Stimulated activated CD8-positive, alpha-beta memory T cell treated with anti-CD3 and anti-CD28 coated beads, Interleukin-7, amount 100 ng/mL, for 24 hours (primary cell): ENCODE results near the gene DLG1.
"Not testable (repeated sequence)": the region's sequence is repeated elsewhere in the genome, so short reads cannot be mapped to it uniquely, and the experiment has no call there.

Experiments
- DNase-seq: peaks from one replicate; pipeline ENCODE4 v3.0.0-alpha.2; 2020; ENCODE audit warnings: low read depth

The DLG1 gene

DNA sequence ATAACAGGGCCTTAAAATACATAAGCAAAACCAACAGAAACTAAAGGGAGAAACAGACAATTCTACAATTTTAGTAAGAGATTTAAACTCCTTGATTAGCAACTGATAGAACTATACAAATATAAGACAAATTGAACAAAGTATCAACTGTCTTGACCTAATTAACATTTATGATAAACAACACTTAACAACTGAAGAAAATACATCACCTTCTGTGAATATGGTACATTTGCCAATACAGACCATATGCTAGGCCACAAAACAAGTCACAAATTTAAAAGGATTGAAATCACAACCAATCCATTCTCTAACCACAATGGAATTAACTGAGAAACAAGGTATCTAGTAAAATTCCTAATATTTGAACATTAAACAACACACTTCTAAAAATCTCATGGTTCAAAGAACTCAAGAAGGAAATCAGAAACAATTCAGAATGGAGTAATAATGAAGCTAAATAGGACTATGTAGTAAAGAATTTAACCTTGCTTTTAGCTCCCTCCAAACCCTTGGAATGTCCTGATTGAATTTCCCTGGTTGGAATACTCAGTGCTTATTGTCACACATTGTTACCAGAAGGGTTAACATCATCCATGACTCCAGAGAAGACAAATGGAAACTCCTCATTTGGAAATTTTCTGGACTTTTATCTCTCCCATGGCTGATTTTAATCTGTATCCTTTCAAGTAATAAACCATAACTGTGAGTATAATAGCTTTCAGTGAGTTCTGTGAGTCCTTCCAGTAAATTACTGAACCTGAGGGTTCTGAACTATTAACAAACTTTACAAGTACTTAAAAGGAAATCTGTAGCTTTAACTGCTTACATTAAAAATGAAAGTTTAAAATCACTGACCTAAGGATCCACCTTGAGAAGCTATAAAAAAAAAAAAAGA lies 88.8 kb downstream of the DLG1 start:
- no peak for DNase-seq

GRCh38 chr3:197206913-197207312 lies 91.5 kb downstream of the DLG1 start:
- no peak for DNase-seq

DNA sequence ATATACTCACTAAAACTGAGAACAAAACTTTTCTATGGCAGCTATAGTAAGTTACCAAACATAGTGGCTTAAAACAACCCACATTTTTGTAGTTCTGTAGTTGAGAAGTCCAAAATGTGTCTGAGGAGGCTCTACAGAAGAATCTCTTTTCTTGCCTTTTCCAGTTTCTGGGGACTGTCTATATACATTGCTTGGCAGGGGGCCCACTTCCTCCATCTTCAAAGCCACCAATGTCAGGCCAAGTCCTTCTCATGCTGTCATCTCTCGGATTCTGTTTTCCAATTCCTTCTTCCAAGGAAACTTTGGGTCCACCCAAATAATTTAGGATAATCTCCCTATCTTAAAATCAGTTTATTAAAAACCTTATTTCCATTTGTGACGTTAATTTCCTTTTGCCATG lies 92.7 kb downstream of the DLG1 start:
- no peak for DNase-seq

- DNase-seq, result no peak
These were observed 93.1 kb downstream of the DLG1 start for GRCh38 chr3:197205265-197205664.

DNA sequence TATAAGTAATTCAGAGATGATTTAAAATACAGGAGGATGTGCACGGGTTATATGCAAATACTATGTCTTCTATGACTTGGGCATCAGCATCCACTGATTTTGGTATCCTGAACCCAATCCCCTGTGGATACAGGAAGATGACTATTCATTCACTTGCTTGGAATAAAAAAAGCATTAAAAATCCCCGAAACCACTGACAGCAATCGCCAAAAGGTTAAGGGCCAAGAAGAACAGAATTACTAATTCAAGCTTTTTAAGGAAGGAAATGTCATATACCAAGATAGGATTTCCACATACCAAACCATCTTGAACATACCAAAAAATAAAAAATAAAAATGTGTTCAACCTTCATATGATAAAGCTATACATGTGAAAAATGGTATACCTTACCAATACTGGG lies 93.7 kb downstream of the DLG1 start:
- no peak for DNase-seq

DNA sequence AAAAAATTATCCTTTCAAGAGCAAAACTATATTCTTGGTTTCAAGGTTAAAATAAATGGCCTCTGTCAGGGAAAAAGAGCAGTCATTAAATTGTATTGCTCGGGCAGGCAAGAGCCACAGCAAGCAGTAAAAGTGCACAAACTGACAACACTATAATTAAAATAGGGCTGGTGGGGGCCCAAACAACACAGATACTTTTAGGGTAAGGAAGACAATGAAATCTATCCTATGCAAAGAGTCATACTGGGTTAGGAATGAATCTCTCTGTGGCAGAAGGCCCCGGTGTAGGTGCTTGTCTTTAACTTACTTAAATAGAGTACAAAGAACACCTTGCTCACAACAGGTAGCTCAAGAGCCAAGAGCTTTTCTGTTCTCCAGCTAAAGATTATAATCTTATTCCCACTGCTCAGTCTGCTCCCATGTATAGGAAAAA lies 94.7 kb downstream of the DLG1 start:
- no peak for DNase-seq

- DNase-seq, result no peak
These were observed 95.7 kb downstream of the DLG1 start for GRCh38 chr3:197202694-197203093.

- DNase-seq, result no peak
These were observed 96.5 kb downstream of the DLG1 start for GRCh38 chr3:197201791-197202452.

GRCh38 chr3:197200856-197201255 lies 97.6 kb downstream of the DLG1 start:
- not testable (repeated sequence) for DNase-seq

GRCh38 chr3:197197334-197197733 lies 101.1 kb downstream of the DLG1 start:
- DNase-seq, result no peak

- no peak for DNase-seq
These were observed 102.2 kb downstream of the DLG1 start for GRCh38 chr3:197196192-197196591.

DNA sequence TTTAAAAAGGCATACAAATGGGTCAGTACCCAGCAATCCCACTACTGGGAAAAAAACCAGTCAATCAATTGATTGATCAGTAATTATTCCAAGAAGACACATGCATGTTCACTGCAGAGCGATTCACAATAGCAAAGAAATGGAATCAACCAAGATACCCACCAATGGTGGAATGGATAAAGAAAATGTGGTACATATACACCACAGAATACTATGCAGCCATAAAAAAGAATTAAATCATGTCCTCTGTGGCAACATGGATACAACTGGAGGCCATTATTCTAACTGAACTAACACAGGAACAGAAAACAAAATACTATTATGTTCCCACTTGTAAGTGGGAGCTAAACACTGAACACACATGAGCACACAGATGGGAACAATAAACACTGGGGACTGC lies 103.1 kb downstream of the DLG1 start:
- DNase-seq, result no peak

DNA sequence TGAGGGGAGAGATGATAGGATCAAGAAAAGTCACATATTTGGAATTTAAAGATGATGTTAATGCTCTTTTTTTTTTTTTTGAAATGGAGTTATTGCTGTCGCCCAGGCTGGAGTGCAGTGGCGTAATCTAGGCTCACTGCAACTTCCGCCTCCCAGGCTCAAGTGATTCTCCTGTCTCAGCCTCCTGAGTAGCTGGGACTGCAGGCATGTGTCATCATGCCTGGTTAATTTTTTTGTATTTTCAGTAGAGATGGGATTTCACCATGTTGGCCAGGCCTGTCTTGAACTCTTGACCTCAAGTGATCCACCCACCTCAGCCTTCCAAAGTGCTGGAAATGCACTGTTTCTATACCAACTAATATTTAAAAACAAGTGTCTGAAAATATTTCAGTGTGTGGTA lies 104.7 kb downstream of the DLG1 start:
- not testable (repeated sequence) for DNase-seq

DNA sequence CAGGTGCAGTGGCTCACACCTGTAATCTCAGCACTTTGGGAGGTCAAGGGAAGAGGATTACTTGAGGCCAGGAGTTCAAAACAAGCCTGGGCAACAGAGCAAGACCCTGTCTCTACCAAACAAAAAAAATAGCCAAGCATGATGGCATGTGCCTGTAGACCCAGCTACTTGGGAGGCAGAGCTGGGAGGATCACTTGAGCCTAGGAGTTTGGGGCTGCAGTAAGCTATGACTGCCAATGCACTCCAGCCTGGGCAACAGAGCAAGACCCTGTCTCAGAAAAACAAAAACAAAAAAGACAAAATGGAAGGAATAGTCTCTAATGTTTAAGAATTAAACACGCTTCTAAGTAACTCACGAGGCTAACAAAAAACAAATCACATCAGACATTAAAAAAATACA lies 106.5 kb downstream of the DLG1 start:
- no peak for DNase-seq

GRCh38 chr3:197189623-197190022 lies 108.8 kb downstream of the DLG1 start:
- DNase-seq, result no peak

DNA sequence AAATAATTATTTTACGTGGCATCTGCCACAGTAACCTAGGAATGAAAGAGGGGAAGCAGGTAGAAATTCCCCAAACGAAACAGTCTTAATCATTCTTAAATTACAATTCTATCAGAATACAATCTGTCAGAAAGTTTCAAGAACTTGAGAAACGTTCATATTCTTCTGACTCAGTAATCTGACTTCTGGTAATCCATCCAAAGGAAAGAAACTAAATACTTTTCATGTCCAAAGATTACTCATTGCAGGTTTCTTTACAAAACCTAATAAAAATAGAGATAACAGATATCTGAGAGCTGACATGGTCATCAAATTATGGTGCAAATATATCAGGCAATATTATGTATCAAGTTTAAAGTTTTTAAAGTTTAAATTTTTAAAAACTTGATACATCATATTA lies 109.4 kb downstream of the DLG1 start:
- DNase-seq, result no peak

- DNase-seq, result no peak
These were observed 111.4 kb downstream of the DLG1 start for GRCh38 chr3:197186887-197187588.

GRCh38 chr3:197183582-197183981 lies 114.8 kb downstream of the DLG1 start:
- DNase-seq, result no peak

DNA sequence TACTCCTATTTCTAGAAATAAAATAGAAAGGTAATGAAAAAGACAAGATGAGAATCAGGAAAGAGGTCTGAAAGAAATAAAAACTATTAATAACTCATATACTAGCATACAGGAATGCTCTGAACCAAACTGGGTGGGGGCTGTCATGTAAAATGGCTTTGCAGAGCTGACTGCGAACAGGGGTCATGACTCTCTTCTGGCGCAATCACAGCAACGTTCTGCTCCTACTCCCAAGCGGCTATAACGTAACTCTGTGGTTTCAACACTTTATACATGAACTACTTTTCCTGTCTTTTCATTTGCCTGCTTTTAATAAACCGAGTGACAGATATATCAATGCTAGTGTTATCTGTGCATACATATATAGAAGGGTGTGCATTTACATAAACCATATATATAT lies 116.7 kb downstream of the DLG1 start:
- no peak for DNase-seq

DNA sequence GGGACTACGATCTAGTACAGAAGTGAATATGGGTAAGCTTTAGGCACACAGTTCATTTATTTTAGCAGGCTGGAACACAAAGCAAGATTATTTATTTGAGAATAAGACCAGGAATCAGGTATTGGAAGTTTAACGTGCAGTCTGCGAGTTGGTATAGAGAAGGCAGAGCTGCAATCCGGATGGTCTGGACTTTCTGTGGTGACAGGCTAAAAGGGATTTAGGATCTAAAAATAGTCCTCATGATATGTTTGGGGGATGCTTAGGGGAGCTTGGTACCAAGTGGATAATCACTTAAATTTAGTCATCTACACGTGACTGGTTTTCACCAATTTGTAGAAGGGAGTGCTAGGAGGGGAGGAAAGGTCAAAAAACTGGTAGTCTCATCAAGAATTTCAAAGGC lies 119.4 kb downstream of the DLG1 start:
- no peak for DNase-seq

GRCh38 chr3:197175503-197175902 lies 122.9 kb downstream of the DLG1 start:
- DNase-seq, result no peak

DNA sequence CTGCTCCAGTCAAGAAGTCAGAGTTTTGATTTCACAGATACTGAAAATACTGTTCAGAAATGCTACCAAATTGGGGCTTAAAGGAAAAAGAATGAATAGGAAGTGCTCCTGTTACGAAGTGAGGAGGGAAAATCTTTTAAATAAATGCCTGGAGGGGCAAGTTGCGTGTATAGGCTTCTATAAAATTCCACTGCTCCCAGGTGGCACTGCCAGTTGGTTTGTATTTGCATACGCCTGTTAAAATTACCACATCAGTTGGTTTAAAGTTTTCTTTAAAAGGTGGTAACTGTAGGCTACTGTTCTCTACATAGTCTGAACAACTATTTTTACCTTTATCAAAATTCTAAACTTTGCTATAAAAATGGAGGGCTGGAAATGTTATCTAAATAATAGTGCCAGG lies 123.5 kb downstream of the DLG1 start:
- DNase-seq, result no peak

DNA sequence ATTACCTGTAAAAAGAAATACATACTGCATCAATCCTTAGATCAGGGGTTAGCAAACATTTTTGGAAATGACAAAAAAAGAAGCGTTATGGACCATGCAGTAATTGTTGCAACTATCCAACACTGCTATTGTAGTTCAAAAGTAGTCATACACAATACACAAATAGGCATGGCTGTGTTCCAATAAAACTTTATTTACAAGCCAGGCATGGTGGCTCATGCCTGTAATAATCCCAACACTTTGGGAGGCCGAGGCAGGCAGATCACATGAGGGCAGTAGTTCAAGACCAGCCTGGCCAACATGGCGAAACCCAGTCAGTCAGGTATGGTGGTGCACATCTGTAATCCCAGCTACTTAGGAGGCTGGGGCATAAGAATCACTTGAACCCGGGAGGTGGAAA lies 124.8 kb downstream of the DLG1 start:
- DNase-seq, result no peak
